Endothelial cell of umbilical vein (primary cell): ENCODE measurements around the gene GALNT10. TPM values are rescaled to one million over a fixed set of nuclear protein-coding genes. Genes with fewer than 3 reads are reported as not detected.
A peak's percentile ranks its signal among the peaks of the same experiment; 100 is the strongest.

Experiments used
- BruUV-seq: library from RNA; stranded (reverse); fragments of 400-500 nt; replicated peaks from 2 replicates; lab custom pipeline; 2021; lab: Mats Ljungman, UMichigan
- CTCF ChIA-PET: fragments of 300-600, 350-600 bp; sonication (Branson Sonifier 250); formaldehyde crosslinking; loops from one replicate; lab custom pipeline; 2021; ENCODE audit warnings: antibody characterized with exemption, inconsistent platforms; lab: Charles Lee
- POLR2A ChIA-PET: fragments of 300-600, 350-600 bp; sonication (Branson Sonifier 250); formaldehyde crosslinking; loops from one replicate; lab custom pipeline; 2021; ENCODE audit warnings: antibody characterized with exemption, inconsistent platforms; lab: Charles Lee
- DNase-seq: peaks from one replicate; pipeline ENCODE4 v3.0.0-alpha.2; 2011; ENCODE audit warnings: low read depth, low spot score
- FAIRE-seq: peaks from 2 replicates; lab custom pipeline; 2011; peaks lifted over from hg19 to GRCh38; lab: Jason Lieb, UNC
- H2AFZ ChIP-seq: 2 replicates; pipeline ENCODE4 v1.6.0; 2012; ENCODE audit warnings: low read depth, low read length, control low read depth, inconsistent platforms
- H3K27ac ChIP-seq: 2 replicates; pipeline ENCODE4 v1.5.1; 2011; ENCODE audit warnings: low read depth, mild to moderate bottlenecking, control low read depth, low read length, moderate library complexity; ENCODE audit not compliant: insufficient read depth
- H3K27me3 ChIP-seq, 2 experiments: 2 replicates each; pipeline versions ENCODE4 v1.6.0 to v1.6.1; 2011; ENCODE audit warnings: low read length in 2 of 2, mixed read lengths in 1 of 2; ENCODE audit not compliant: control insufficient read depth in 2 of 2, insufficient read depth in 2 of 2
- H3K36me3 ChIP-seq, 2 experiments: 2 replicates in 1 of 2; 3 replicates in 1 of 2; pipeline ENCODE4 v1.5.1; 2011; ENCODE audit warnings: low read length in 2 of 2, mild to moderate bottlenecking in 1 of 2, moderate library complexity in 1 of 2; ENCODE audit not compliant: control insufficient read depth in 2 of 2, insufficient read depth in 2 of 2; ENCODE audit errors: extremely low read depth in 1 of 2
- H3K4me1 ChIP-seq: 3 replicates; pipeline ENCODE4 v1.5.1; 2011; ENCODE audit warnings: mild to moderate bottlenecking, low read length; ENCODE audit not compliant: control insufficient read depth, insufficient read depth; ENCODE audit errors: extremely low read depth
- H3K4me2 ChIP-seq: 2 replicates; pipeline ENCODE4 v1.6.1; 2011; ENCODE audit warnings: low read length, control low read depth, mixed read lengths; ENCODE audit not compliant: insufficient read depth
- H3K4me3 ChIP-seq, 3 experiments: fragments of 200-600 bp in 1 of 3; sonication (generic), shearing (Covaris generic) in 1 of 3; replicated peaks in 1 of 3; 2 replicates each; pipeline ENCODE4 v1.5.1; 2011 to 2016; ENCODE audit warnings: control low read depth in 3 of 3, low read length in 3 of 3, mild to moderate bottlenecking in 2 of 3, inconsistent platforms in 1 of 3, low read depth in 1 of 3, moderate library complexity in 1 of 3; ENCODE audit not compliant: insufficient read depth in 1 of 3
- H3K79me2 ChIP-seq: 2 replicates; pipeline ENCODE4 v1.6.0; 2012; ENCODE audit warnings: low read length, inconsistent platforms; ENCODE audit not compliant: control insufficient read depth, insufficient read depth
- H3K9ac ChIP-seq: replicated peaks from 2 replicates; pipeline ENCODE3; 2011; ENCODE audit warnings: low read length, control low read depth; ENCODE audit not compliant: insufficient read depth; ENCODE audit errors: extremely low read depth
- H3K9me1 ChIP-seq: replicated peaks from 3 replicates; pipeline ENCODE4 v1.6.0; 2011; ENCODE audit warnings: mild to moderate bottlenecking, low read length; ENCODE audit not compliant: control insufficient read depth, insufficient read depth; ENCODE audit errors: extremely low read depth
- H3K9me3 ChIP-seq: replicated peaks from 2 replicates; pipeline ENCODE4 v1.5.1; 2012; ENCODE audit warnings: low read length, inconsistent platforms; ENCODE audit not compliant: control insufficient read depth, insufficient read depth
- H4K20me1 ChIP-seq: replicated peaks from 2 replicates; pipeline ENCODE3; 2011; ENCODE audit warnings: mild to moderate bottlenecking, low read length; ENCODE audit not compliant: control insufficient read depth, insufficient read depth; ENCODE audit errors: extremely low read depth
- EZH2 ChIP-seq: IDR thresholded peaks from 2 replicates; pipeline ENCODE4 v1.6.1; 2012; ENCODE audit warnings: borderline replicate concordance, low read depth, mild to moderate bottlenecking, moderate library complexity, low read length, inconsistent platforms; ENCODE audit not compliant: severe bottlenecking
- FOS ChIP-seq: IDR thresholded peaks from 2 replicates; pipeline ENCODE4 v1.6.1; 2011; ENCODE audit warnings: mild to moderate bottlenecking, low read length, moderate library complexity, borderline replicate concordance; ENCODE audit not compliant: insufficient read depth
- GATA2 ChIP-seq: IDR thresholded peaks from 2 replicates; pipeline ENCODE4 v1.7.0; 2011; ENCODE audit warnings: low read depth, mild to moderate bottlenecking, moderate library complexity, mixed read lengths, low read length; ENCODE audit not compliant: insufficient read length, insufficient read depth
- dilution Hi-C: fragments of 300-500 bp; cut with MboI; formaldehyde crosslinking; loops from one replicate; pipeline ENCODE4 v1.15.0; 2019; ENCODE audit warnings: low sequenced_read_pairs; ENCODE audit not compliant: extremely low pct_ligation_motif_present
- intact Hi-C: fragments of 100-400 bp; cut with micrococcal nuclease; formaldehyde crosslinking; loops from one replicate; pipeline ENCODE4 v1.10.0; 2022
- polyA plus RNA-seq, 4 experiments: library from polyadenylated mRNA; depleted of rRNA in 3 of 4; stranded (reverse) in 3 of 4; unstranded in 1 of 4; fragments of >200 nt; gene quantifications; 2 replicates each; pipeline versions ENCODE4 v1.2.1 to v1.2.3, GENCODE V29; 2011 to 2012; ENCODE audit warnings: missing spikeins in 1 of 4
- total RNA-seq: library from RNA; stranded (reverse); gene quantifications from 2 replicates; pipeline ENCODE4 v1.2.3, GENCODE V29; 2021
- TF ChIP-seq, protein P1 (sequence below), 2 donors: IDR thresholded peaks; 1 replicate in 1 of 2; 2 replicates in 1 of 2; pipeline ENCODE4 v1.5.1; 2011; ENCODE audit warnings: low read length in 2 of 2, mild to moderate bottlenecking in 2 of 2, moderate library complexity in 2 of 2, control low read depth in 1 of 2, inconsistent platforms in 1 of 2, low read depth in 1 of 2; ENCODE audit not compliant: insufficient read depth in 1 of 2; ENCODE audit errors: extremely low read depth in 1 of 2

Gene GALNT10
- total and polyA plus RNA-seq, 2 donors (not counting 3 experiments of a cell fraction or from before 2014, with no cell fraction given): 70.2 to 77.6 TPM

DNA sequence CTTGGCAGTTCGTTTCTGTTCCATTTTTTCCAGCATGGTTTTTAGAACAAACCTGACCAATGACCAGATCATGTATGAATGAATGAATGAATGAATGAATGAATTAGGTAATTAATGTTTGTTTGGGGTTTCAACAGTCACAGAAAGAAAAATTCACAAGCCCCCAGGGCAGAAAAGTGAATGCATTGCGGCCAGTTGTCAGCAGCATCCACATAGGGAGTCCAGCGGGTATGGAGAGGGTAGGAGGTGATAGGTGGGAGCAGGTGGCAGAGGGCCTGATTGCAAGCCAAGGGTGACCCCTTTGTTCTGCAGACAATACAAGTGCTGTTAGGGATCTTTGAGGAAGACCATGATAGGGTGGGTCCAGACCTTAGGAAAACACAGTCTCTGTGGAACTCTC, 205.6 kb downstream of the GALNT10 start:
- POLR2A ChIA-PET: no interaction called here

DNA sequence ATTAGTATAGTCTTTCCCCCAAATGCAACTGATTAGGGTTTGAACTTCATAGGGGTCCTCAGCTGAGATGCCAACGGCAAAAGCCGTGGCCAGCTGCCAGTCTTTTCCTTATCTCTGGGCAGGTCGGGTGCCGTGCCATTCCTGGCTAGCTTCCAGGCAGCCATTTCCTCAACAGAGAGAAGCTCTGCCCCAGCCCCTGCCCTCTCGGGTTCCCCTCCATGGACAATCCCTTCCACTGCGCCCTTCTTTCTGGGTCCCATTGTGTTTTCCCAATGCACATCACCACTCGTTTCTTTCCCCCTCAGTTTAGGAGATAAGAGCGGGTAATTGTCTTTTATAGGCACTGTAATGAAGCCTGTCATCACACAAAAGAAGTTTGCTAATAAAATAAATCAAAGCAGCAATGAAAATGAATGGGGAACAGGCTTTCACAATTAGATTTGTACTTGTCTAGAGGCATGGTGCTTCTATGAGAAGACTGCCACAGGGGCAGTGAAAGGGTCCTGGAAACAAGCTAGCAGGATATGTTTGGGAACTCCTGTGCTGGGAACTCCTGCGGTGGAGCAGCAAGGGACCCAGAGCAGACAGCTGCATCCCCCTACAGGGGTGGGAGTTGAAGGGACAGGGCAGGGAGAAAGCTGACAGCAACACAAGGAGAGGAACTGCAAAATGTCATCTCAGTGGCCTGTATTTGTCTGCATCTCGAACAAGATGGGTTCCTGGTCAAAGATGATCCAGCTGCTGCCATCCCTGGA, 207.3 kb downstream of the GALNT10 start:
- H3K9me3 ChIP-seq: no peaks in the 10 kb centered on the region
- intact Hi-C loops: no loop called here

More for the DNA sequence above, 205.6 kb downstream of the GALNT10 start:
- DNase-seq (no peak), FAIRE-seq (no peak)
- Histone ChIP-seq H3K4me2 (no peak overlapping the region), H3K27me3 (no peaks in the 10 kb centered on the region), H3K4me3 (no peak overlapping the region), H2AFZ (no peak overlapping the region), H4K20me1 (no peaks in the 10 kb centered on the region), H3K9me3 (no peaks in the 10 kb centered on the region), H3K27ac (no peak overlapping the region), H3K9ac (no peak overlapping the region), H3K36me3 (peaks cover 0 to 4% of the 10 kb centered on the region in 2 experiments), H3K79me2 (no peaks in the 10 kb centered on the region), H3K9me1 (no peaks in the 10 kb centered on the region), H3K4me1 (peaks cover 10% of the 10 kb centered on the region)
- intact Hi-C loops: no loop called here
- BruUV-seq: no TSS peak
- dilution Hi-C loops: no loop called here
- no peak for TF ChIP-seq EZH2
- CTCF ChIA-PET: interaction anchor here (1.8 kb wide), 1 partner anchor 206 kb away, joined by 6 read pairs; the partner anchor contains the start of gene GALNT10

More for the DNA sequence above, 207.3 kb downstream of the GALNT10 start:
- H3K4me2 ChIP-seq: no peak overlapping the region
- ChIA-PET POLR2A (interaction anchor here (0.7 to 1.3 kb wide), 4 partner anchors 26 to 208 kb away, joined by 3 to 5 read pairs (median 4); partner anchors contain the start of gene GALNT10), CTCF (interaction anchor here (0.7 to 2.1 kb wide), 16 partner anchors 30 to 325 kb away, joined by 3 to 21 read pairs (median 4); partner anchors contain the start of gene GALNT10)
- no peaks in the 10 kb centered on the region for H3K27me3 ChIP-seq
- H4K20me1 ChIP-seq: no peaks in the 10 kb centered on the region
- H3K36me3 ChIP-seq: peaks cover 0 to 2% of the 10 kb centered on the region in 2 experiments
- no peaks in the 10 kb centered on the region for H3K79me2 ChIP-seq
- TF ChIP-seq, protein P1, sequence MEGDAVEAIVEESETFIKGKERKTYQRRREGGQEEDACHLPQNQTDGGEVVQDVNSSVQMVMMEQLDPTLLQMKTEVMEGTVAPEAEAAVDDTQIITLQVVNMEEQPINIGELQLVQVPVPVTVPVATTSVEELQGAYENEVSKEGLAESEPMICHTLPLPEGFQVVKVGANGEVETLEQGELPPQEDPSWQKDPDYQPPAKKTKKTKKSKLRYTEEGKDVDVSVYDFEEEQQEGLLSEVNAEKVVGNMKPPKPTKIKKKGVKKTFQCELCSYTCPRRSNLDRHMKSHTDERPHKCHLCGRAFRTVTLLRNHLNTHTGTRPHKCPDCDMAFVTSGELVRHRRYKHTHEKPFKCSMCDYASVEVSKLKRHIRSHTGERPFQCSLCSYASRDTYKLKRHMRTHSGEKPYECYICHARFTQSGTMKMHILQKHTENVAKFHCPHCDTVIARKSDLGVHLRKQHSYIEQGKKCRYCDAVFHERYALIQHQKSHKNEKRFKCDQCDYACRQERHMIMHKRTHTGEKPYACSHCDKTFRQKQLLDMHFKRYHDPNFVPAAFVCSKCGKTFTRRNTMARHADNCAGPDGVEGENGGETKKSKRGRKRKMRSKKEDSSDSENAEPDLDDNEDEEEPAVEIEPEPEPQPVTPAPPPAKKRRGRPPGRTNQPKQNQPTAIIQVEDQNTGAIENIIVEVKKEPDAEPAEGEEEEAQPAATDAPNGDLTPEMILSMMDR (IDR thresholded peaks at IDR 0.05; ENCODE audit: extremely low read depth in 1 of 2, insufficient read depth in 1 of 2, low read depth in 1 of 2, low read length in 2 of 2): peak in 1 of 2 donors; percentile 53
- TF ChIP-seq FOS (no peak), GATA2 (peak; percentile 55)
- no peak overlapping the region for H2AFZ ChIP-seq
- peak; percentile 77 for FAIRE-seq
- dilution Hi-C loops: no loop called here
- H3K4me3 ChIP-seq: no peak overlapping the region
- H3K9me1 ChIP-seq: no peaks in the 10 kb centered on the region
- peak; percentile 63 for DNase-seq
- peak overlapping the region; percentile 2 for H3K9ac ChIP-seq
- H3K27ac ChIP-seq: no peak overlapping the region
- H3K4me1 ChIP-seq: peaks cover 10% of the 10 kb centered on the region
- BruUV-seq: no TSS peak
